Endodermal cell (in vitro differentiated cells): Measurements from ENCODE around the gene ALG14. TPM values are rescaled to one million over a fixed set of nuclear protein-coding genes. Genes with fewer than 3 reads are reported as not detected.

ENCODE experiments used
- DNase-seq: peaks from one replicate; pipeline ENCODE4 v3.0.0-alpha.2; 2017
- H3K27ac ChIP-seq: 2 replicates; pipeline ENCODE4 v1.5.1; 2013; ENCODE audit warnings: mild to moderate bottlenecking, low read depth, low read length, moderate library complexity
- H3K27me3 ChIP-seq: 2 replicates; pipeline ENCODE4 v1.6.1; 2013; ENCODE audit warnings: mild to moderate bottlenecking, low read length, moderate library complexity; ENCODE audit not compliant: insufficient read depth, control insufficient read depth, poor library complexity, severe bottlenecking
- H3K36me3 ChIP-seq: 2 replicates; pipeline ENCODE4 v1.7.0; 2013; ENCODE audit warnings: mild to moderate bottlenecking, low read length, moderate library complexity; ENCODE audit not compliant: control insufficient read depth, insufficient read depth
- H3K4me1 ChIP-seq: one replicate; pipeline ENCODE4 v1.7.0; 2013; ENCODE audit warnings: low read length; ENCODE audit not compliant: control insufficient read depth, insufficient read depth
- H3K4me3 ChIP-seq: 2 replicates; pipeline ENCODE4 v1.5.1; 2013; ENCODE audit warnings: mild to moderate bottlenecking, low read length, moderate library complexity
- H3K9ac ChIP-seq: 2 replicates; pipeline ENCODE4 v1.6.1; 2013; ENCODE audit warnings: mild to moderate bottlenecking, low read length, moderate library complexity; ENCODE audit not compliant: poor library complexity, severe bottlenecking; ENCODE audit errors: extremely low read depth
- H3K9me3 ChIP-seq: 2 replicates; pipeline ENCODE4 v1.6.1; 2013; ENCODE audit warnings: mild to moderate bottlenecking, low read length, moderate library complexity; ENCODE audit not compliant: control insufficient read depth
- H3K27ac Mint-ChIP-seq: 2 replicates; pipeline ENCODE4 v1.8.0; 2020; ENCODE audit warnings: mixed read lengths
- H3K27me3 Mint-ChIP-seq: 2 replicates; pipeline ENCODE4 v1.8.0; 2021; ENCODE audit warnings: mild to moderate bottlenecking, mixed read lengths; ENCODE audit not compliant: insufficient read depth
- H3K36me3 Mint-ChIP-seq: 2 replicates; pipeline ENCODE4 v1.8.0; 2020; ENCODE audit warnings: low read depth, mixed read lengths
- H3K4me1 Mint-ChIP-seq: 2 replicates; pipeline ENCODE4 v1.8.0; 2020; ENCODE audit warnings: mixed read lengths
- H3K4me3 Mint-ChIP-seq: 2 replicates; pipeline ENCODE4 v1.8.0; 2020; ENCODE audit warnings: mild to moderate bottlenecking, moderate library complexity, mixed read lengths
- H3K9me3 Mint-ChIP-seq: 2 replicates; pipeline ENCODE4 v1.8.0; 2020; ENCODE audit warnings: mild to moderate bottlenecking, mixed read lengths
- WGBS, 2 experiments: methylation state at CpG; one replicate each; pipeline versions ENCODE4 v1.1.5 to v1.1.7; 2013; ENCODE audit warnings: missing lambda C conversion rate in 2 of 2, mixed read lengths in 1 of 2; ENCODE audit not compliant: insufficient coverage in 1 of 2, insufficient read length in 1 of 2; 5-methylcytosine and 5-hydroxymethylcytosine counted together
- total RNA-seq, 2 donors: library from RNA; stranded (reverse); fragmentation: NEBNext Ultra II Directional in 1 of 2; extraction: Animal tissue kit (Norgen Biotek cat#: 25700) in 1 of 2; gene quantifications; 2 replicates in 1 of 2; 3 replicates in 1 of 2; pipeline ENCODE4 v1.2.1, GENCODE V29; 2021
- TF ChIP-seq, protein P1 (sequence below): fragments of 200-600 bp; sonication (generic); conservative IDR thresholded peaks from 2 replicates; pipeline ENCODE4 v1.5.0; 2021; ENCODE audit warnings: antibody characterized with exemption, mild to moderate bottlenecking

Gene ALG14
- total RNA-seq, 2 donors from 2014 or later = 5.9 to 7.0 TPM

GRCh38 chr1:94966033-94966432, 106.7 kb downstream of the ALG14 start:
- Mint-ChIP-seq H3K36me3 (no peaks in the 10 kb centered on the region), H3K4me1 (peaks cover 4% of the 10 kb centered on the region), H3K27me3 (no peaks in the 10 kb centered on the region), H3K4me3 (no peak overlapping the region), H3K9me3 (no peaks in the 10 kb centered on the region), H3K27ac (no peak overlapping the region)
- no peak overlapping the region for H3K27ac ChIP-seq
- H3K9me3 ChIP-seq = no peaks in the 10 kb centered on the region
- H3K27me3 ChIP-seq = no peaks in the 10 kb centered on the region
- TF ChIP-seq, protein P1, sequence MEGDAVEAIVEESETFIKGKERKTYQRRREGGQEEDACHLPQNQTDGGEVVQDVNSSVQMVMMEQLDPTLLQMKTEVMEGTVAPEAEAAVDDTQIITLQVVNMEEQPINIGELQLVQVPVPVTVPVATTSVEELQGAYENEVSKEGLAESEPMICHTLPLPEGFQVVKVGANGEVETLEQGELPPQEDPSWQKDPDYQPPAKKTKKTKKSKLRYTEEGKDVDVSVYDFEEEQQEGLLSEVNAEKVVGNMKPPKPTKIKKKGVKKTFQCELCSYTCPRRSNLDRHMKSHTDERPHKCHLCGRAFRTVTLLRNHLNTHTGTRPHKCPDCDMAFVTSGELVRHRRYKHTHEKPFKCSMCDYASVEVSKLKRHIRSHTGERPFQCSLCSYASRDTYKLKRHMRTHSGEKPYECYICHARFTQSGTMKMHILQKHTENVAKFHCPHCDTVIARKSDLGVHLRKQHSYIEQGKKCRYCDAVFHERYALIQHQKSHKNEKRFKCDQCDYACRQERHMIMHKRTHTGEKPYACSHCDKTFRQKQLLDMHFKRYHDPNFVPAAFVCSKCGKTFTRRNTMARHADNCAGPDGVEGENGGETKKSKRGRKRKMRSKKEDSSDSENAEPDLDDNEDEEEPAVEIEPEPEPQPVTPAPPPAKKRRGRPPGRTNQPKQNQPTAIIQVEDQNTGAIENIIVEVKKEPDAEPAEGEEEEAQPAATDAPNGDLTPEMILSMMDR = no peak
- DNase-seq = no peak
- H3K4me1 ChIP-seq = no peaks in the 10 kb centered on the region
- WGBS, 2 experiments = 100% methylated on average over 1 of the region's 1 CpG; no CpG with 5 or more reads in 1 of the 2 experiments
- no peaks in the 10 kb centered on the region for H3K36me3 ChIP-seq
- H3K9ac ChIP-seq = no peak overlapping the region
- H3K4me3 ChIP-seq = no peak overlapping the region

DNA sequence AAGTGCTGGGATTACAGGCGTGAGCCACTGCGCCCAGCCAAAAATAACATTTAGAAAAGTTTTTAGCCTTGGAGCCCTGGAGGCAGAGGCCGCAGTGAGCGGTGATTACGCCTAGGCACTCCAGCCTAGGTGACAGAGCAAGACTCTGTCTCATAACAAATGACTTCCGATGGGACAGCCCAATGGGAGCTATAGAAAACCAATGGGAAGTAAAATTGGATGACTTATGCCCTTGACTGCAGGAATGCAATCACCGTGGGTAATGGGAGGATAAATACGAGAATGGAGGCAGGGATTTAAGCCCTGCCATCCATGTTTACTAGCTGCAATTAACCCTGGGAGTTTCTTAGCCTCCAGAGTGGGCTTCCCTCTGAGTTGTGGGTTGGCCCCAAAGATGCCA, 108.9 kb downstream of the ALG14 start:
- Histone ChIP-seq H3K4me3 (no peak overlapping the region), H3K4me1 (no peaks in the 10 kb centered on the region), H3K9ac (no peak overlapping the region), H3K27ac (no peak overlapping the region), H3K36me3 (no peaks in the 10 kb centered on the region), H3K27me3 (no peaks in the 10 kb centered on the region), H3K9me3 (no peaks in the 10 kb centered on the region)
- Mint-ChIP-seq H3K4me1 (no peaks in the 10 kb centered on the region), H3K27me3 (no peaks in the 10 kb centered on the region), H3K36me3 (no peaks in the 10 kb centered on the region), H3K9me3 (no peaks in the 10 kb centered on the region), H3K4me3 (no peak overlapping the region), H3K27ac (no peak overlapping the region)
- 79 to 83% methylated on average over 6 to 8 of the region's 8 CpGs for WGBS, 2 experiments
- DNase-seq = no peak
- TF ChIP-seq, protein P1 = no peak

GRCh38 chr1:94962409-94963265, 110.1 kb downstream of the ALG14 start:
- WGBS, 2 experiments = 90 to 92% methylated on average over 6 to 10 of the region's 10 CpGs
- H3K27me3 ChIP-seq = no peaks in the 10 kb centered on the region
- H3K27me3 Mint-ChIP-seq = no peaks in the 10 kb centered on the region
- no peak for DNase-seq
- H3K9me3 Mint-ChIP-seq = no peaks in the 10 kb centered on the region
- H3K4me3 ChIP-seq = no peak overlapping the region
- TF ChIP-seq, protein P1 = no peak
- no peaks in the 10 kb centered on the region for H3K9me3 ChIP-seq
- no peak overlapping the region for H3K27ac Mint-ChIP-seq
- H3K4me3 Mint-ChIP-seq = no peak overlapping the region
- H3K4me1 Mint-ChIP-seq = no peaks in the 10 kb centered on the region
- no peak overlapping the region for H3K27ac ChIP-seq
- H3K36me3 ChIP-seq = no peaks in the 10 kb centered on the region
- no peak overlapping the region for H3K9ac ChIP-seq
- no peaks in the 10 kb centered on the region for H3K4me1 ChIP-seq
- no peaks in the 10 kb centered on the region for H3K36me3 Mint-ChIP-seq
